Measurements from ENCODE around the gene STARD7. TPM values are rescaled to one million over a fixed set of nuclear protein-coding genes. Genes with fewer than 3 reads are reported as not detected.

Gene STARD7
- total RNA-seq, 1 experiment from 2014 or later, result 105 TPM

- Mint-ChIP-seq H3K27ac (ENCODE audit: low read depth, unreplicated experiment) (peak overlapping the region; percentile 59), H3K4me3 (ENCODE audit: unreplicated experiment) (peak overlapping the region; percentile 80), H3K9me3 (ENCODE audit: unreplicated experiment) (no peaks in the 10 kb centered on the region), H3K27me3 (ENCODE audit: insufficient read depth, unreplicated experiment) (no peaks in the 10 kb centered on the region), H3K4me1 (ENCODE audit: insufficient read depth, unreplicated experiment) (peaks cover 29% of the 10 kb centered on the region), H3K36me3 (ENCODE audit: insufficient read depth, unreplicated experiment) (peaks cover 12% of the 10 kb centered on the region)
- POLR2A ChIA-PET, result interaction anchor here (0.7 to 4.3 kb wide), 19 partner anchors 9 to 217 kb away, joined by 3 to 114 read pairs (median 10); partner anchors contain the start of genes ANKRD36C, CIAO1, NCAPH and SNRNP200
- TSS peak; percentile 57 for BruUV-seq (replicated peaks)
- intact Hi-C loops (cut with micrococcal nuclease), result no loop called here
- CTCF ChIA-PET, result interaction anchor here (0.5 kb wide), 1 partner anchor 707 kb away, joined by 3 read pairs; no protein-coding TSS in a partner anchor
- DNase-seq (ENCODE audit: unreplicated experiment), result no peak
- no peak for TF ChIP-seq CTCF (IDR thresholded peaks at IDR 0.05; ENCODE audit: unreplicated experiment)
These were observed 543 bp upstream of the STARD7 start for GRCh38 chr2:96209011-96209728.

- H3K27ac Mint-ChIP-seq (ENCODE audit: low read depth, unreplicated experiment), result peak overlapping the region; percentile 59
- TF ChIP-seq CTCF (IDR thresholded peaks at IDR 0.05; ENCODE audit: unreplicated experiment), result no peak
- H3K4me1 Mint-ChIP-seq (ENCODE audit: insufficient read depth, unreplicated experiment), result peaks cover 41% of the 10 kb centered on the region
- peaks cover 19% of the 10 kb centered on the region for H3K36me3 Mint-ChIP-seq (ENCODE audit: insufficient read depth, unreplicated experiment)
- intact Hi-C loops (cut with micrococcal nuclease), result loop anchor here (1.0 kb wide), 1 partner anchor 53 kb away; no protein-coding TSS in a partner anchor
- H3K27me3 Mint-ChIP-seq (ENCODE audit: insufficient read depth, unreplicated experiment), result no peaks in the 10 kb centered on the region
- ChIA-PET POLR2A (interaction anchor here (0.7 to 4.3 kb wide), 27 partner anchors 8 to 329 kb away, joined by 3 to 114 read pairs (median 5); partner anchors contain the start of genes ANKRD36C, ARID5A, CIAO1 and DUSP2), CTCF (interaction anchor here (1.0 to 1.1 kb wide), 3 partner anchors 10 to 215 kb away, joined by 3 to 5 read pairs (median 4); no protein-coding TSS in a partner anchor)
- no peaks in the 10 kb centered on the region for H3K9me3 Mint-ChIP-seq (ENCODE audit: unreplicated experiment)
- no TSS peak for BruUV-seq (replicated peaks)
- no peak for DNase-seq (ENCODE audit: unreplicated experiment)
- peak overlapping the region; percentile 80 for H3K4me3 Mint-ChIP-seq (ENCODE audit: unreplicated experiment)
These were observed 869 bp downstream of the STARD7 start for GRCh38 chr2:96207774-96208142.

- TSS peak; percentile 47 for BruUV-seq (replicated peaks)
- no peak for TF ChIP-seq CTCF (IDR thresholded peaks at IDR 0.05; ENCODE audit: unreplicated experiment)
- peaks cover 19% of the 10 kb centered on the region for H3K36me3 Mint-ChIP-seq (ENCODE audit: insufficient read depth, unreplicated experiment)
- intact Hi-C loops (cut with micrococcal nuclease), result no loop called here
- no peaks in the 10 kb centered on the region for H3K27me3 Mint-ChIP-seq (ENCODE audit: insufficient read depth, unreplicated experiment)
- ChIA-PET CTCF (interaction anchor here (0.6 kb wide), 1 partner anchor 662 kb away, joined by 4 read pairs; no protein-coding TSS in a partner anchor), POLR2A (interaction anchor here (1.0 to 4.3 kb wide), 3 partner anchors 36 to 129 kb away, joined by 3 to 114 read pairs (median 7); no protein-coding TSS in a partner anchor)
- peak overlapping the region; percentile 80 for H3K4me3 Mint-ChIP-seq (ENCODE audit: unreplicated experiment)
- H3K27ac Mint-ChIP-seq (ENCODE audit: low read depth, unreplicated experiment), result peak overlapping the region; percentile 59
- DNase-seq (ENCODE audit: unreplicated experiment), result no peak
- H3K4me1 Mint-ChIP-seq (ENCODE audit: insufficient read depth, unreplicated experiment), result peaks cover 41% of the 10 kb centered on the region
- H3K9me3 Mint-ChIP-seq (ENCODE audit: unreplicated experiment), result no peaks in the 10 kb centered on the region
These were observed 1.4 kb downstream of the STARD7 start for GRCh38 chr2:96207073-96207773.

GRCh38 chr2:96205888-96206287 is 2.7 kb downstream of the STARD7 start:
- peak; percentile 26 for DNase-seq (ENCODE audit: unreplicated experiment)
- peak overlapping the region; percentile 59 for H3K4me3 Mint-ChIP-seq (ENCODE audit: unreplicated experiment)
- TF ChIP-seq CTCF (IDR thresholded peaks at IDR 0.05; ENCODE audit: unreplicated experiment), result no peak
- ChIA-PET CTCF (interaction anchor here (0.6 to 2.5 kb wide), 5 partner anchors 32 to 933 kb away, joined by 3 to 9 read pairs (median 4); no protein-coding TSS in a partner anchor), POLR2A (interaction anchor here (0.7 to 2.1 kb wide), 6 partner anchors 36 to 292 kb away, joined by 3 to 19 read pairs (median 6); partner anchors contain the start of gene SNRNP200)
- H3K27me3 Mint-ChIP-seq (ENCODE audit: insufficient read depth, unreplicated experiment), result no peaks in the 10 kb centered on the region
- H3K27ac Mint-ChIP-seq (ENCODE audit: low read depth, unreplicated experiment), result no peak overlapping the region
- intact Hi-C loops (cut with micrococcal nuclease), result no loop called here
- peaks cover 44% of the 10 kb centered on the region for H3K4me1 Mint-ChIP-seq (ENCODE audit: insufficient read depth, unreplicated experiment)
- BruUV-seq (replicated peaks), result no TSS peak
- H3K36me3 Mint-ChIP-seq (ENCODE audit: insufficient read depth, unreplicated experiment), result peaks cover 15% of the 10 kb centered on the region
- no peaks in the 10 kb centered on the region for H3K9me3 Mint-ChIP-seq (ENCODE audit: unreplicated experiment)
